HG03571 (cell line): ENCODE measurements around the gene CBX1.

Source experiments
- ATAC-seq: cut with Tn5 transposase; IDR thresholded peaks from one replicate; pipeline ENCODE4 v1.9.1; 2021; ENCODE audit not compliant: unreplicated experiment

The CBX1 gene

DNA sequence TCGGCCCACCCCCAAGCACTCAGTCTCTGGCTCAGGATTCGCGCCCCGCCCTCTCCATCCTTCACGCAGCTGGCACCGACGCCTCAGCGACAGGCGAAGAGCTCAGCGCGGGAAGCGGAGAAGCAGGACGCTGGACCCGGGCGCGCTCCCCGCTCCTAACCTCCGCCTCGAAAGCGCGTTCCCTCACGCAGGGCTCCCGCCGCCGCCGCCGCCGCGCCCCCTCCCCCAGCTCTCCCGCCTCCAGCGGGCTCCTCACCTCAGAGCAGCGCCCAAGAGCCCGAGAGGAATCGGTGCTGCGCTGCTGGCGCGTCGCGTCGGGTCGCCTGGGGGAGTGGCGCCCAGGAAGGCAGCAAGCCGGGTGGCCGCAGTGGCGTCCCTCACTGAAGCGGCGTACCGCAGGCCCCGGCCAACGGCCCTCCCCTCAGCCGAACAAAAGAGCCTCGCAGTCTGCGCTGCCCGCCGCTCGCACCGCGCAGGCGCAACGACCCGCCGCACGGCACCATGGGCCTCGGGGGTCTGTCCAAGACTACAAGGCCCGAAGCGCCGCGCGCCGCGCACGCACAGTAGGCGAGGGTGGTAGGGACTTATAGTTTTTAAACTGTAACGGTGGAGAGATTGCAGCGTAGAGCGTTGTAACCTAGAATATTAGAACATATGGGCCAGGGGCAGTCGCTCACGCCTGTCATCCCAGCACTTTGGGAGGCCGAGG lies at the start of gene CBX1:
CBX1 (minus strand) TSS at position 467 of the 709 bp plus-strand sequence. CDS start 24,474 bp downstream, outside the sequence.
- ATAC-seq = peak; percentile 85

DNA sequence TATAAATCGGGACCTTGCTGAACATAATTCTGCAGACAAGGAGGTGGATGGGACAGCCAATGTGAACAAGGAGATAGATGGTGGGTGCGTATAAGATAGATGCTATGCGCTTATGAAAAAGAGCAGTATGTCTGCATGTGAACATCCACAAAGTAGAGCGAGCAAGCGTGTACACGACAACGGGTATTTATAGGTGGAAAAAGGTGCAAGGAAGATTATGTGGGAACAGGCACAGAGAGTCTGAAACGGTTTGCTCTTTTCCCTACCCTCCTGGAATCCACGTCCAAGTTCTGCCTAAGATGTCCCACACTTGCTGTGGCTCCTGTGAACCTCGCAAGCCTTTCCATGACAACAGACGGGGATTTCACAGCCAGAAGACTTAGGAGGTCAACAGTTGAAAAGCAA lies 49.3 kb upstream of the CBX1 start:
- ATAC-seq = no peak

DNA sequence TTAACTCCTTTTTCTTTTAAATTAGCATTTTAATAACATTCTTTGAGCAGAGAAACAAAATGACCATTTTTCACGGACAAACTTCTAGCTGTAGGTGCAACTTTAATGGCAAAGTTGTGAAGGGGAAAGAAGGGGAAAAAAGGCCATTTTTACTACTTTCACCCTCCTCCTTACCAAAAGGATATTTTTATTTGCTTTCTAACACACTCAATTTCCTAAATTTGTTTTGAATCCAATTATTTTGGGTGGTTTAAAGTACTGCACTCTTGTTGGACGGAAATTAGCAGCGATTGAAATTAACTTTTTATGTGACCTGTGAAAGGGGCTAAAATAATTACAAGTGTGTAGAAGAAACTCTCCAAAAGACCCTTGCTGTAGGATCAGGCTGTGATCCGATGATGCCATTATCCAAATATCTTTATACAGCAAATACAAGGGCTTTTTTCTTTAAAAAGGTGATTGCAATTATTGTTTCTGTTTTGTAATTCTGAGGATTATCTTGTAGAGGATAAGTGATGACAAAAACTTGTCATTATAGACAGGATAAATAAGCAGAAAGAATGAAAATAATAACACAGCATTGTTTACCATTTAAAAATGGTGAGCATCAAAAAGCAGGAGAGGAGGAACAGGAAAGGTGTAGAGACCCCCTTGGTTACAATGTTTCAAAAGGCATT lies 48.6 kb upstream of the CBX1 start:
- ATAC-seq = no peak

DNA sequence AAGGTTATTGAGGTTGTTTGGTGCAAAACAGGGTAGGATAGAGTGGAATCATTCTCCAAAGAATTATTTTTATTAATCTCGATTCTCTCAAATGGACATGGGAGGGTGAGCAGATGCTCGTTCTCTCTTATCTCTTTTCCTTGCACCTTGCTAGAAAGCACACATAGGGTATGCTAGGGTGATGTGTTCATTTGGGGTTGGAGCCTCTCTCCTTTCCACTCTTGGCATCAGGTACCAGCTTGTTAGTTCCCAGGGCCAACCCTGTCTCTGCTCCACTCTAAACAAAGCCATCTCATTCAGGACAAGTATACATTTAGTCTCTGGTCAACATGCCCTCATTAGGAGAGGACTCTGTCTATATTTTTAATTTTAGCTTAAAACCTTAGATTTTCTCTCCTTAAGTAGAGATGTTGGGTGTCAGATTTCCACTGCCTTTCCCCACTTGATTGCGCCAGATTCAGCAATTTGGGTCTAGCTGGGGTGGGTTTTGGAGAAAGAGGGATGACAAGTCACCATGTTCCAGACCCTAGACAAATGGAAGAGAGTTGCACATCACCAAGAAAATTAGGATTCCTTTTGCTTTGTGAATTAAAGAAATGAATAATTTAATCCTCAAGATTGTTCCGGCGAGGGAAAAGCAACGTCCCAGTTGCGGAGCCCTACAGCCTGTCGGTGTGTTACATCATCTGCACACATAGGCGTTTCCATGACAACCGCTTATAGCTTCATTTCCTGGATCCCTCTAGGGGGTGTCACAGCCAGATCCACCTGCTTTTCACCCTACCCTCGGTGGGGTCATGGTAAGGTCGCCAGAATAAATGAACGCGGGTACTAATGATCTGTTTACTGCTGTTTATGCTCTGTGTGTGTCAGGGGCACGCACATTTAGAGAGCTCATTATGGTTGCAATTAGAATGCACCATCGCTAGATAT lies 47.8 kb upstream of the CBX1 start:
- no peak for ATAC-seq

DNA sequence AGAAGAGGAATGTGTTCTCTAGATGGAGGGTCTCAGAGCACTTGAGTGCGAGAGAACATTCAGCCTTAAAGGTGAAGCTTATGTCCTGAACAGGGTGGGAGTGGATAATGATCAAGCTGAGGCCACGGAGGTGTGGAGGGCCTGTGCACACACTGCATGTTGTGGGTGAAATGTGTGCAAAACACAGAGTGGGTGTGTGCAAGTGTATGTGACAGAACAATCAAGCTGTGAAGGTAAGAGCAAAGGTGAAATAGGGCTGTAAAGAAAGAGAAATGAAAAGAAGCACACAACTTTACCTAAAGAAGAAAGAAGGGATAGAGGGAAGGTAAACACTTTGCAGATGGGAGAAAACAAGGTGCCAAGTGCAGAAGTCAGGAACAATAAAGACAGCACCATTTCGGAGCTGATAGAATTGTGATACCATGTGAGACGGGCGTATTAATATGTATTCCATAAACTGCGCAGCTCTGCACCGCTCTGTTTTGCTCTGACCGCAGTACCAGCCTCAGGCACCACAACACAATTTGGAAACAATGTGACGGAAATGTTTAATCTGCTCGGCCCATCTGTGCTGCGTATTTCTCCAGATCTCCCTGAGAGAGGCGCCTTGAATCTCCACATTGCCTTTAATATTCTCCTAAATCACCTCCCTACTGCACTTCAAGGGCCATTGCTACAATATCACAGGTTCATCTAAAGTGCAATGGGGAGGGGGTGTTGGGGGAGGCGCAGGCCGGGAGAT lies 46.9 kb upstream of the CBX1 start:
- no peak for ATAC-seq

DNA sequence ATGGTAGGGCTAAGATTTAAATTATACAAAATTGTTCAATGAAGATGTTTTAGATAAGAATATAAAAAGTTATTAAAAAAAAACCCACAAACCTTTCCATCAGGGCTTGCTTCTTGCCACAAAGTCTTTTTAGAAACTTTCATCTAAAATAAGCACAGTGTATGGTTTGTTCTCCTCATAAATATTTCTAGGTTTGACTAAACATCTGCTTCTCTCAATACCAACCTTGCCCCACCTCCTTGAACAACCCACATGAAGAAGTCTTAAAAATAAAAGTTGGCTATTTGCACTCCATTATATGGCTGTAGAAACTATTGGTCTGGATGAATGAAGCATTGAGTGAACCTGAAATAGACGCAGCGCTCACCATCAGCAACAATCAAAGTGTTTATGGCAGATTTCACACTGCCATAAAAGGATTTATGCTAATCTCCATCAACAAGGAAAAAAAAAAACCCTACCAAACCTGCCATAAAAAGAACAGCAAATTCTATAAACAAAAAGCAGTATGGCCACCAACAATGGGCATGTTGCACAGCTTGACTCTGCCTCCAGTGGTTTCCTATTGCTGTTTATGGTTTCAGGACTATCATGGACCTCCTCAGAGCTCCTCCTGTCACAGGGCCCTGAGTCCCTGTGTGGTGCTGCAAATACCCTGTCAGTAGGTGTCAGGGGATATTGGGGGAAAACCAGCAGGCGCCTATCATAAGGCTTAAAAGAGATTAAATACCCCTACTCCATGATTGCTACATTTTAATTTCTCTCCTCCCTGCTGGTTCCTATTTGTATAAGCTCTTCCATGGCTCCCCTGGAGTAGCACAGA lies 43.9 kb upstream of the CBX1 start:
- ATAC-seq = no peak

DNA sequence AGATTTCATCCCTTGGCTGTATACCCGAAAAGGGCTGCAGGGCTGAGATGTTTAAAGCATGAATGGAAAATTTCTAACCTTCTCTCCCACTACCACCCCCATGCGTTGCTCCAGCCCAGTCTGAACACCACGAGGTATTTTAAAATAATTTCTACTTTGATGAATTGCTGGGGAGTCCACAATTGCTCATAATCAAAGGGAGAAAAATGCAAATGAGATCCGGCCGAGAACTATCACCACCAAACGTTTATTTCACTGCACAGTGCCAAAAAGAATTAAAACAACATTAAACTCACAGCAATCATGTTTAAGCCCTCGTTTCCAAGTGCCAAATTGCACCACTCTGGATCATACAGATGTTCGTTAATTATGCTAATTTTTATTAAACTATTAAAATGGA lies 43.0 kb upstream of the CBX1 start:
- no peak for ATAC-seq

DNA sequence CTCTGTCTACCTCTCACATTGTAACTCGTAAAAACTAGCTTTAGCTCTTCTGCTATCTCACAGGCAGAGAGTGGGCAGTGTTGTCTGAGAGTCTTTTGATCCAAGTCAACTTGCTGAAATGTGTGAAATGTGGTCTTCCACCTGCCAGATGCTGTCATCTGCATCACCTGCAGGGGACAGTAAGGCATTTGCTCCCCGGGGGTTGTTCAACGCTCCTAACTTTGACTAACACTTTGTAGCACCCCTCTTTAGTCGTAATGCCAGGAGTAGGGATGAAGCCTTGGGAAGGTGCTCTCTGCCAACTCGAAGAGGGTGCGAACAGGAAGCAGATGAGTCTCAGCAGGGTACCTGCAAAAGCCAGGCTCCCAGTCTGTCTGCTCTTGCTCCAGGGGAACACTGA lies 42.4 kb upstream of the CBX1 start:
- ATAC-seq = no peak

DNA sequence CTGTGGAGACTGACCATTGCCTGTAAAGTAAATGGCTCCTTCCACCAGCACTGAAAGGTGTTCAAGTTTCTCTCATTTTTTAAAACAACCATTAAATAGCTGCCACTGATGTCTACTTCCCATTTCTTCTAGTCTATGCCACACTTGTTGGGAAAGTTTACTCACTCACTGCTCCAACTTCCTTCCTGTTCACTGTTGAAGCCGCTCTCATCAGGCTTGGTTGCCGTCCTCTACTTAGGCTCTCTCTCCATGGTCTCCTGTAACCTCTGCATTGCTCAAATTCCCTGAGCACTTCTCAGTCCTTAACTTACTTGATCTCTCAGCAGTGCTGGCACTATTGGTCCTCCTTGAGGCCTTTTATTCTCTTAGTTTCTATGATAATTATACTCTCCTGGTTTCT lies 38.7 kb upstream of the CBX1 start:
- no peak for ATAC-seq

DNA sequence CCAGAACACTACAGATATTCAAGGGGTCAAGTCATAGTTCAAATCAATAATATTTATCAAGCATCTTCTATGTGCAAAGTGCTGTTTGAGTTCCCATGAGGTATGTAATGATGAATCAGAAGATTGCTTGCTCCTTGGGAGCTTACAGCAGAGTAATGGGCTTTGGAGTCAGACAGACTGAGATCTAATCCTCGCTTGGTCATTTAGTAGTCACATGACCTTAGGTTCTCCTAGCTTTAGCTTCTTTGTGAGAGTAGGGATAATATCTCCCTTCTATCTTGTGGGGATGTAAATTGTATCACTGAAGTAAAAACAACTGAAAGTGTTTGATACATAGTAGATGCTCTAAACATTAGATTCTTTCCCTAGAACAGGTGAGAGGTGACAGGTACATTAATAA lies 36.4 kb upstream of the CBX1 start:
- ATAC-seq = no peak

DNA sequence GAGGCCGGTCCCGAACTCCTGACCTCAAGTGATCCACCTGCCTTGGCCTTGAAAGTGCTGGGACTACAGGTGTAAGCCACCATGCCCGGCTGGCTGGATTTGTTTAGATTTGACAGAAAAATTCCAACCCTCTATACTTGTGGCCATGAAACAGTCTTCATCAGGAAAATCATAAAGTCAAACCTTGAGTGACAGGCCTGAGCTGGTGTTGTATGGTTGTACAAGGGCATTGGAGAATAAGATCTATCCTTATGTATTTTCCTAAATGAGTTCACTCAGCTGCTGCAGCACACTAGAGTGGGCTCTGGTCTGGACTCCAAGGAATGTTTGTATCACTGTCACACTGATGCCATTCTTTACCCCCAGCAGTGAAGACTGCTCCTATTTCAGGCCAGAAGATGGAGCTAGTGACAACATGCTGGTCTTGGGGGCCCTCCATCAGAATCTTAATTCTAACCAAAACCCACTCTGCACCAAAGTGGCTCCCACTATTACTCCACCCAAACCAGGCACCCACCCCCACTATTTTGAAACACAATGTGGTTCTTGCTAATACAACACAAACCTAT lies 33.7 kb upstream of the CBX1 start:
- no peak for ATAC-seq

DNA sequence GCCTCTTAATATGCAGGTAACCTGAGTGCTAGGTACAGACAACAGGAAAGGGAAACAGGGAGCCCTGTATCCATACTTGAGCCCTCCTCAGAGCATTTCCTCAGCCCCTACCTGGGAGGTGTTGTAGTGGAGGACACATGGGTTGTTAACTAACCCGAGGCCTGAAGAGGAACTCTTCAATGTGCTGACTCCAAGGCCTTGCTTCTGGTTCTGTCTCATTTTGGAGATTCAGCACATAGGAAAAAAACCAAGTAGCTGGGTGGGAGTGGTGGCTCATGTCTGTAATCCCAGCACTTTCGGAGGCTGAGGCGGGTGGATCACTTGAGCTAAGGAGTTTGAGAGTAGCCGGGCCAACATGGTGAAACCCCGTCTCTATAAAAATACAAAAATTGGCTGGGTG lies 31.1 kb upstream of the CBX1 start:
- no peak for ATAC-seq

DNA sequence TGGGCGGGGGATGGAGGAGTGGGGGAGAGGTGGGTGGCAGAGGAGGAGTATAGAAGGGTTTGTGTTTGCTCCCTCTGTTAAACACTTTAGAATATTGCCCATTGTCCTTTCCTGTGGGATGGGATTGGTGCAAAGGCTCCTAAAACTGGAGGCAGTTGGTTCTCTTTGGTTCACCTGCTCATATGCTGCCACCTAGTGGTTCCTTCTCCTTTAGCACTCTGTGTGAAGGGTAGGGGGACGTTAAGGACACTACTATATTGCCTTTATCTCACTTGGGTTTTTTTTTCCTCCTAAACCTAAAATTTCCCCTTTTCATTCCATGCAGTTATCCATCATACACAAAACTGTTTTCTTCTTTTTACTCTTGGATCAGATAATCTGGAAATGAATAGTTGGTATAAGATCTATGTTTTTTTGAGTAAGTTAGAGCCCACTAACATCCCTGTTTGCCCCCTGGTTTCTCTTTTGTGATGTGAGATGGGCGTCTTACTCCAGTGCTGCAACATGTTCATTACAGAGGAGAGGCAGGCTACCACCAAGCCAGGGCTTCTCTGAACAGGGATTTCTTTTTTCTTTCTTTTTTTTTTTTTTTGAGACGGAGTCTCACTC lies 30.0 kb upstream of the CBX1 start:
- no peak for ATAC-seq

DNA sequence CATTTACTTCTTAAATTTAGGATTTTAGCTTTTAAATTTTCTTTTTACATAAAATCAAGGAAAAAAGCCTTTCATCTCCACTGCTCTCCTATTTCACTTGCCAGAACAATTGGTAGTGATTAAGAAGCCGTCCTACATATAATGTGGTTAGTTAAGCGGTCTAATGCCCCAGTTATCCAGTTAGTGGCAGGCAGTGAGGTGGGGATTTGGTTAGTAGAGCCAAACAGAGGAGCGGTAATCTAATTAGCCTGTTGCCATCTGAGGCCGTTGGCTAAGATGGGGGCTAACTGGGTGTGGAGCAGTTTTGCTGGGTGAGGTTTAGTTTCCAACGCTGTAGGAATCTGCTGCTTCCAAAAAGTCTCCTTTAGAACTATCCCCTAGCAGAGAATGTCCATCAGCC lies 28.7 kb upstream of the CBX1 start:
- ATAC-seq = no peak

DNA sequence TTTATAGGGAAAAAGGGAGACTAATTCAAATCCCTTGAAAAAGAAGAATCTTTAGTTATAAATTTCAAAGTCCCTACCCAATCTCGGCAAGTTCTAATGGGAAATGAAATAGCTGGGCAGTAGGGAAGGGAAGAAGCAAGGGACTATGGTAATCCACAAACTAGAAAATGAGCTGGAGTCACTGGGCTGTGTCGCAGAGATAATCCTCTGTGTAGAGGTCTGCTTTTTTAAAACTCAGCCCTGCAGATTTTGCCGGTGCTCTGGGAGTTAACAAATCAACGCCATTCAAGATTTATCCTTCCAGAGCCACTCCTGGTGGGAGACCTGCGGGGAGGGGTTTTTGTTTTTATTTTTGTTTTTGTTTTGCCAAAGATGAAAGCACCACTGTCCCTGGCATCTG lies 27.1 kb upstream of the CBX1 start:
- ATAC-seq = no peak

DNA sequence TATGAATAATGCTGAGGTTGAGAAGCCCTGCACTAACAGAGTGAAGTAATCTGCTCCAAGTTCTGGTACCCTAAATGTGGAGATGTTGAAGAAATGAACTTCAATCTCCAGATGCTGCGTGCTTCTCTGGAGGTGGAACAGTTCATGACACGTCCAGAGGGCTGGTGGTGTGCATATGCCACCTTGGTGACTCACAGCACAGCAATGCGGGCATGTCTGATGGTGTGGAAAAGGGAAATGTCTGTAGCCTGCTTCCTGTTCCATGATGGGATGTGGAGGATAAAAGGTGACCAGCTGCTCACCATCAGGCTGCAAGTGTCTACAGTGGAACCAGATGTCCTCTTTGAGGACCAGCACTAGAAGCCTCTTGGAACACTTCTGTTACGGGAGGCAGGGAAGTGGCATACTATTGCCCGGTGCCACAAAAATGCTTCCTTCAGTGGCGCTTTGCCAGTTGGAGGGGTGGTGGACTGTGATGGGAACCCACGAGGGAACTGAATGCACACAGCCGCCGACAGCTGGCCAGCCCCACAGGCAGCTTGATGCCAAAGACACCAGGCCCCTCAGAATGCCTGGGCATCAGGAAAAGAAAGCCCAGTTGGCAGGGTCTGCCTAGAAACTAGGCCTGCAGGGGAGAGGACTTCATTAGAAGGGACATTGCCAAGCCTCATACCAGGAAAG lies 26.2 kb upstream of the CBX1 start:
- no peak for ATAC-seq

DNA sequence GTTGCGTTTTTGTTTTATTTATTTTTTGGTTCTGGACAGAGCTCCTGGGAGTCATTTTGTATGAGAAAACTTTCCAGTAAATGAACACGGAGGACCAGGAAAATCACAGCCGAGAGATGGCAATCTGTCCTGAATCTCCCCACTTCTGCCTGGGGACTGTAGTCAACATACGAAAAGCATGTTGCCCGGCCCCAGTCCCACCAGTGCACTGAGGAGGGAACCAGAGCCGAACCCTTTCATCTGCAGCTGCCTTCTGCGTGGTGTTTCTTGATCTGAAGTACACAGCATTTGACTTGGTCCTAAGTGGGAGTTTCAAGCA lies 25.2 kb upstream of the CBX1 start:
- ATAC-seq = no peak

DNA sequence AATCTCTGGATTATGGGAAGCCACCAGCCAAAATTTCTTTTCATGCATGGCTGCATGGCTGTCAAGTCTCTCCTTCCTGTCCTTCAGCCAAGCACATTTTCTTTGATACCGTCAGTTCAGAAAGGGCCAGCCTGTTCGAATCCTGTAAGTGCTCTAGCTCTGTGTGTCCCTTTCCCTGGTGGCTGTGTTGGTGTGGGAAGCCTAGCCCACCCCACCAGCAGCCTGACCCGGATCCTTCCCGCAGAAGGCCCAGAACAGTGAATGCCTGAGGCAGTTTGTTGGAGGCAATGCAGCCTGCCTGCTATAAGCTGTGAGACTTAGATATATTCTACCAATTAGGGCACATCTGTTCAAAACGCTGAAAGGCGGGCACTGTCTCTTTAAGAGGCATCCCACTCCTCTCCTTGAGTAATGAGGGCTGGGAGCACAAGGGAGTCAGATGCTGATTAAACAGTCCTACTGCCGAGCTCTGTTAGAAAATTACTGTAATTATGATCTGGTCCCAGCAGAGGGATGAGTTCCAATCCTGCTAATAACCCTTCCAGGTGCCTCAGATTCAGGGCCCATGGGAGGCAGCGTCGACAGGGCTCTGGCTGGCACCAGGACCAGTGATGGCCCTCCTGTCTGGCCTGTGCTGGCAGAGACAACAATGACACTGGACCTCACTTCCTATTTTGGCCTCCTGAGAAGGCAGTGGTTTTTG lies 24.7 kb upstream of the CBX1 start:
- ATAC-seq = no peak
